ENCODE measurements around the gene MYBBP1A. TPM values are rescaled to one million over a fixed set of nuclear protein-coding genes. Genes with fewer than 3 reads are reported as not detected.

MYBBP1A gene
- total RNA-seq, 2 donors from 2014 or later = 92.3 to 246 TPM

DNA sequence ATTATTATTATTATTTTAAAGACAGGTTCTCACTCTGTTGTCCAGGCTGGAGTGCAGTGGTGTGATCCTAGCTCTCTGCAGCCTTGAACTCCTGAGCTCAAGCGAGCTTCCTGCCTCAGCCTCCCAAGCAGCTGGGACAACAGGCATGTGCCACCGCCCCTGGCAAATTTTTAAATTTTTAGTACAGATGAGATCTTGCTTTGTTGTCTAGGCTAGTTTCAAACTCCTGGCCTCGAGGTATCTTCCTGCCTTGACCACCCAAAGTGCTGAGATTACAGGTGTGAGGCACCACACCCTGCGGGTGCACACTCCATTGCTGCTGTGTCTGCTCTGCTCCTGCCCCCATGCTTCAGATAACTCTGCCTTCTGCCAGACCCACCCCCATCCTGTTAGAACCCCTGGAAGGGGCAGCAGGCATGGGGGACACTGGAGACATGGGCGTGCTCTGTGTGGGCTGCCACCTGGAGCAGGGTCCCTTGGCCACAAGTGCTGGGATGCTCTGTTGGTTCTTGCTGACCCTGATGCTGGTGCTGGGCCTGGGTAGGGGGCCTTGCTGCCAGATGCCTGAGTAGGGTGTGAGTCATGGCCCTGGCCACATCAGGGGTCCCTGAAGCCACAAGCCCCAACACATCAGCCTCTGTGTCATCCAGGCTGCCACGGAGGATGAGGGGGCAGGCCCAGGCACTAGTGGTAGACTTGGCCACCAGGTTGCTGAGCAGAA is 2.6 kb upstream of the MYBBP1A start:
- Mint-ChIP-seq H3K27me3 (no peaks in the 10 kb centered on the region), H3K27ac (no peak overlapping the region), H3K4me3 (no peak overlapping the region), H3K36me3 (no peaks in the 10 kb centered on the region), H3K4me1 (ENCODE audit: low read depth in 2 of 2) (peaks cover 22 to 28% of the 10 kb centered on the region in 2 donors), H3K9me3 (no peaks in the 10 kb centered on the region)
- DNase-seq (ENCODE audit: low spot score) (no peak), ATAC-seq (no peak)

DNA sequence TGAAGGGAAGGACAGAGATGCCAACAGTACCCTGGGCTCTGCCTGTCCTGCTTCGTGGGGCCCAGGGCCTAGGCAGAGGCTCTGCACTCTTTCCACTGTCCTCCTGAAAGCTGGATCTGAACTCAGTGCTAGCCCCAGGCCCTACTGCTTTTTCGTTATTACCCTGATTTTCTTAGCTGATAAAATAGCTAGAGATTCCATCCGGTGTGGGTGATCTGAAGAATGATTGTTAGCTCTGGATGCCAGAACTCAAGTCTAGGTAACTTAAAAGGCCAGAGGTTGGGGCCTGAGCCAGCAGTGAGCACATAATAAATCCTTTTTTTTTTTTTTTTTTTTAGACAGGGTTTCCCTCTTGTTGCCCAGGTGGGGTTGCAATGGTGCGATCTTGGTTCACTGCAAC is 1.8 kb upstream of the MYBBP1A start:
- Mint-ChIP-seq H3K4me1 (ENCODE audit: low read depth in 2 of 2) (peaks cover 14 to 24% of the 10 kb centered on the region in 2 donors), H3K27me3 (no peaks in the 10 kb centered on the region), H3K27ac (no peak overlapping the region), H3K4me3 (peak overlapping the region; percentile 95), H3K9me3 (no peaks in the 10 kb centered on the region), H3K36me3 (no peaks in the 10 kb centered on the region)
- no peak for ATAC-seq
- no peak for DNase-seq (ENCODE audit: low spot score)

- DNase-seq (ENCODE audit: low spot score) (no peak), ATAC-seq (no peak)
- H3K27ac Mint-ChIP-seq = peak overlapping the region; percentile 98 to 99
- peaks cover 12 to 24% of the 10 kb centered on the region in 2 donors for H3K4me1 Mint-ChIP-seq (ENCODE audit: low read depth in 2 of 2)
- peak overlapping the region; percentile 95 for H3K4me3 Mint-ChIP-seq
- H3K9me3 Mint-ChIP-seq = no peaks in the 10 kb centered on the region
- no peaks in the 10 kb centered on the region for H3K27me3 Mint-ChIP-seq
- no peaks in the 10 kb centered on the region for H3K36me3 Mint-ChIP-seq
These were observed 932 bp upstream of the MYBBP1A start for GRCh38 chr17:4555873-4556759.

GRCh38 chr17:4554441-4554996 is 665 bp downstream of the MYBBP1A start:
- peak in 1 of 2 donors; percentile 1 for ATAC-seq
- peak overlapping the region; percentile 98 to 99 for H3K27ac Mint-ChIP-seq
- no peak for DNase-seq (ENCODE audit: low spot score)
- H3K4me3 Mint-ChIP-seq = peak overlapping the region; percentile 95
- H3K9me3 Mint-ChIP-seq = no peaks in the 10 kb centered on the region
- no peaks in the 10 kb centered on the region for H3K36me3 Mint-ChIP-seq
- peaks cover 12 to 24% of the 10 kb centered on the region in 2 donors for H3K4me1 Mint-ChIP-seq (ENCODE audit: low read depth in 2 of 2)
- no peaks in the 10 kb centered on the region for H3K27me3 Mint-ChIP-seq

- Mint-ChIP-seq H3K4me1 (ENCODE audit: low read depth in 2 of 2) (peaks cover 12 to 24% of the 10 kb centered on the region in 2 donors), H3K27me3 (no peaks in the 10 kb centered on the region), H3K36me3 (no peaks in the 10 kb centered on the region), H3K4me3 (peak overlapping the region; percentile 95), H3K27ac (no peak overlapping the region), H3K9me3 (no peaks in the 10 kb centered on the region)
- DNase-seq (ENCODE audit: low spot score) = no peak
- ATAC-seq = no peak
These were observed 1.5 kb downstream of the MYBBP1A start for GRCh38 chr17:4553669-4554068.

- no peak for DNase-seq (ENCODE audit: low spot score)
- Mint-ChIP-seq H3K27ac (no peak overlapping the region), H3K36me3 (no peaks in the 10 kb centered on the region), H3K4me3 (no peak overlapping the region), H3K9me3 (no peaks in the 10 kb centered on the region), H3K4me1 (ENCODE audit: low read depth in 2 of 2) (peaks cover 12 to 24% of the 10 kb centered on the region in 2 donors), H3K27me3 (no peaks in the 10 kb centered on the region)
- no peak for ATAC-seq
These were observed 3.2 kb downstream of the MYBBP1A start for GRCh38 chr17:4551796-4552525.

DNA sequence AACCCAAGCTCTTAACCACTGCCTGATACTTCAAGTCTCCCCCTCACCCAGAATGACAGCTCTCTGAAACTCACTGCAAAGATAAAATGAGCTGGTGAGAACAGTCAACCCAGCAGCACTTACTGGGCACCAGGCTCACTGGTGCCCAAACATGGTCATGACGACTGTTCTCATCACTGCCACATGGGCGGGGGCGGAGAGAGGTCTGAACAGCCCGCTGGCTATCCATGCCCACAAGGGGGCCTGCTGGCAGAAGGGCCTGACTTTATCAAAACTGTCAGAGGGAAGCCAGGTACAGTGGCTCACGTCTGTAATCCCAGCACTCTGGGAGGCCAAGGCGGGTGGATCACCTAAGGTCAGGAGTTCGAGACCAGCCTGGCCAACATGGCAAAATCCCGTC is 4.0 kb downstream of the MYBBP1A start:
- Mint-ChIP-seq H3K4me3 (no peak overlapping the region), H3K36me3 (no peaks in the 10 kb centered on the region), H3K4me1 (ENCODE audit: low read depth in 2 of 2) (peaks cover 10 to 22% of the 10 kb centered on the region in 2 donors), H3K27ac (no peak overlapping the region), H3K27me3 (no peaks in the 10 kb centered on the region), H3K9me3 (no peaks in the 10 kb centered on the region)
- no peak for DNase-seq (ENCODE audit: low spot score)
- ATAC-seq = no peak

- H3K27me3 Mint-ChIP-seq = no peaks in the 10 kb centered on the region
These were observed 4.6 kb downstream of the MYBBP1A start for GRCh38 chr17:4550534-4551039.

DNA sequence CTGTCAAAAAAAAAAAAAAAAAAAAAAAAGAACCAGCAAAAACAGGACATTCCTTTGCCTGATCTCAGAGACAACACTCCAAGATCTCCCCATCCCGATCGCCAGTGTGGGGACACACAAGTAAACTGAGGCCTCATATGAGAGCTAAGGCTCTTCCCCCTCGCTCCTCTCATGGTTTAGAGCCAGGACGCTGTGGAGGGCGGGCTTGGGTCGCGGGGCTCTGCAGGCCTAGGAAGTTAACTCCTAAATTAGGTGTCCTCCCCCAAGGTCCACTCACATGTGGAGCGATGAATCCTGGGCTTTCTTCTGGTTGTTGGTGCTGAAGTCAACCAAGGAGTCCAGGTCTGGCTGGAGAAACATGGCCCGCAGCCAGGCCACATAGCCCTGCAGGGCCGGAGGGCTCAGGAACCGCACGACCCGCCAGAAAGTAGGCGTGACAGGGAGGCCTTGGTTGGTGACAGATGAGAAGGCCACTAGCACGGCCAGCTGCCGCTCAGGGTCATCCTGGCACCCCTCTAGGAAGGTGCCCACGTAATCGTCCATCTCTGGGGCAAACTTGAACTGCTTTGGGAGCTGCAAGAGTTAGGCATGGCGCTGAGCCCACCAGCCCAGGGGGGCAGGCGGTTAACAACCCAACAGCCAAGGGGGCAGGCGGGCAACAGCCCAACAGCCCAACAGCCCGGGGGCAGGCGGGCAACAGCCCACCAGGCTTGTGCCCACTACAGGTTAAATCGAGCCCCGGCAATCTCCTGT is 5.2 kb downstream of the MYBBP1A start:
- no peaks in the 10 kb centered on the region for H3K27me3 Mint-ChIP-seq
- H3K36me3 Mint-ChIP-seq = no peaks in the 10 kb centered on the region
- H3K27ac Mint-ChIP-seq = no peak overlapping the region
- ATAC-seq (no peak), DNase-seq (ENCODE audit: low spot score) (no peak)
- H3K4me3 Mint-ChIP-seq = no peak overlapping the region
- no peaks in the 10 kb centered on the region for H3K9me3 Mint-ChIP-seq
- H3K4me1 Mint-ChIP-seq (ENCODE audit: low read depth in 2 of 2) = peaks cover 0 to 11% of the 10 kb centered on the region in 2 donors

More at GRCh38 chr17:4550534-4551039, 4.6 kb downstream of the MYBBP1A start:
- no peak overlapping the region for H3K27ac Mint-ChIP-seq
- no peak overlapping the region for H3K4me3 Mint-ChIP-seq
- DNase-seq (ENCODE audit: low spot score) = no peak
- H3K36me3 Mint-ChIP-seq = no peaks in the 10 kb centered on the region
- H3K4me1 Mint-ChIP-seq (ENCODE audit: low read depth in 2 of 2) = peaks cover 5 to 17% of the 10 kb centered on the region in 2 donors
- ATAC-seq = no peak
- no peaks in the 10 kb centered on the region for H3K9me3 Mint-ChIP-seq

- Mint-ChIP-seq H3K27ac (no peak overlapping the region), H3K27me3 (no peaks in the 10 kb centered on the region), H3K4me1 (ENCODE audit: low read depth in 2 of 2) (peaks cover 0 to 4% of the 10 kb centered on the region in 2 donors), H3K4me3 (no peak overlapping the region), H3K36me3 (no peaks in the 10 kb centered on the region), H3K9me3 (no peaks in the 10 kb centered on the region)
- no peak for DNase-seq (ENCODE audit: low spot score)
- no peak for ATAC-seq
These were observed 6.3 kb downstream of the MYBBP1A start for GRCh38 chr17:4548721-4549531.

DNA sequence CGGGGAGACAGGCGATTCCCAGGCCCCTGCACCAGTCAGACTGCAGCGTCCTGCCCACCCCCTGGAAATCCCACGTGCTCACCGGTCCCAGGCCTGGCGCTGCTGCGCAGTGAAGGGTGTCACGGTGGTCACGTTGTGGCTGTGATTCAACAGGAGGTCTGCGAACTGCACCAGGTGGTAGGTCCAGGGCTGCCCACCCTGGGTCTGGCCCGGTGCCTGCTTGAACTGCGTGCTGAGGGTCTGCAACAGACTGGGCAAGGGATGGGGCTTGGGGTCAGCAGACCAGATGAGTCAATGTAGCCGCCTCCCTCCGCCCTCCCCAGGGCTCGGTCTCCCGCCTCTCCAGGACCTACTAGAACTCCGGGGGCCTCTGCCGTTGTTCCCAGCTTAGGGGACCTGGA is 7.1 kb downstream of the MYBBP1A start:
- Mint-ChIP-seq H3K9me3 (no peaks in the 10 kb centered on the region), H3K4me3 (no peak overlapping the region), H3K4me1 (ENCODE audit: low read depth in 2 of 2) (no peaks in the 10 kb centered on the region), H3K27ac (no peak overlapping the region), H3K27me3 (no peaks in the 10 kb centered on the region), H3K36me3 (no peaks in the 10 kb centered on the region)
- DNase-seq (ENCODE audit: low spot score) (no peak), ATAC-seq (no peak)

Measured in natural killer cell treated with Interleukin-12 subunit alpha and Interleukin-12 subunit beta and Interleukin-15 and Interleukin-18, amount 100 ng/mL, for 72 hours (primary cell).